Cardiac muscle cell (in vitro differentiated cells and primary cell): Measurements from ENCODE around the gene ATP5F1D. TPM values are rescaled to one million over a fixed set of nuclear protein-coding genes. Genes with fewer than 3 reads are reported as not detected.
"Not testable (repeated sequence)": the region's sequence is repeated elsewhere in the genome, so short reads cannot be mapped to it uniquely, and the experiment has no call there.

ENCODE experiments used
- DNase-seq, 2 donors: peaks; one replicate each; pipeline versions ENCODE4 v3.0.0 to v3.0.0-alpha.2; 2010 to 2017; ENCODE audit warnings: low read depth in 1 of 2, low spot score in 1 of 2
- H3K27ac ChIP-seq: fragments of 200-600 bp; sonication (generic); 2 replicates; pipeline ENCODE4 v1.5.1; 2016
- H3K27me3 ChIP-seq: fragments of 200-600 bp; sonication (generic); 2 replicates; pipeline ENCODE4 v1.6.0; 2016; ENCODE audit warnings: control low read depth
- H3K36me3 ChIP-seq: fragments of 200-600 bp; sonication (generic); 2 replicates; pipeline ENCODE4 v1.5.1; 2016; ENCODE audit warnings: control low read depth
- H3K4me1 ChIP-seq: fragments of 200-600 bp; sonication (generic); 2 replicates; pipeline ENCODE4 v1.8.1; 2017; ENCODE audit warnings: low read depth, mild to moderate bottlenecking, mixed run types
- H3K4me3 ChIP-seq: fragments of 200-600 bp; sonication (generic); 2 replicates; pipeline ENCODE4 v1.5.1; 2016; ENCODE audit warnings: mild to moderate bottlenecking
- H3K9me3 ChIP-seq: fragments of 200-600 bp; sonication (generic); 2 replicates; pipeline ENCODE4 v1.5.1; 2017; ENCODE audit warnings: low read depth, mild to moderate bottlenecking, control low read depth
- CTCF ChIP-seq: IDR thresholded peaks from 2 replicates; pipeline ENCODE4 v1.5.1; 2012; ENCODE audit warnings: low read depth, mild to moderate bottlenecking, low read length
- polyA plus RNA-seq: library from polyadenylated mRNA; unstranded; fragments of >200 nt; fragmentation: Nextera tagmentation; extraction: Ambion mirVana; gene quantifications from 2 replicates; pipeline ENCODE4 v1.2.1, GENCODE V29; 2016
- total RNA-seq: library from RNA; depleted of rRNA; stranded (reverse); fragments of >200 nt; gene quantifications from 2 replicates; pipeline ENCODE4 v1.2.3, GENCODE V29; 2016

ATP5F1D gene
- total and polyA plus RNA-seq, 2 experiments from 2014 or later, result 188 to 638 TPM

GRCh38 chr19:1206864-1207450 lies 34.6 kb upstream of the ATP5F1D start:
- no peaks in the 10 kb centered on the region for H3K36me3 ChIP-seq
- H3K27ac ChIP-seq, result peak overlapping the region; percentile 87
- peak overlapping the region; percentile 88 for H3K4me3 ChIP-seq
- H3K4me1 ChIP-seq, result peaks cover 17% of the 10 kb centered on the region
- DNase-seq, result peak in 1 of 2 donors; percentile 24
- no peaks in the 10 kb centered on the region for H3K9me3 ChIP-seq
- TF ChIP-seq CTCF, result no peak
- no peaks in the 10 kb centered on the region for H3K27me3 ChIP-seq

- Histone ChIP-seq H3K27ac (peak overlapping the region; percentile 87), H3K4me1 (peaks cover 23% of the 10 kb centered on the region)
- H3K36me3 ChIP-seq, DNase-seq, H3K9me3 ChIP-seq, H3K27me3 ChIP-seq, H3K4me3 ChIP-seq: not testable (repeated sequence)
These were observed 32.7 kb upstream of the ATP5F1D start for GRCh38 chr19:1208830-1209229.

GRCh38 chr19:1210227-1210538 lies 31.4 kb upstream of the ATP5F1D start:
- H3K36me3 ChIP-seq, result no peaks in the 10 kb centered on the region
- H3K27me3 ChIP-seq, result no peaks in the 10 kb centered on the region
- H3K4me3 ChIP-seq, result no peak overlapping the region
- H3K9me3 ChIP-seq, result no peaks in the 10 kb centered on the region
- peaks cover 37% of the 10 kb centered on the region for H3K4me1 ChIP-seq
- TF ChIP-seq CTCF, result no peak
- peak overlapping the region; percentile 26 for H3K27ac ChIP-seq
- no peak for DNase-seq

- H3K4me1 ChIP-seq, result peaks cover 40% of the 10 kb centered on the region
- H3K27ac ChIP-seq, result no peak overlapping the region
- H3K4me3 ChIP-seq, result no peak overlapping the region
- no peak for TF ChIP-seq CTCF
- DNase-seq, result peak in 1 of 2 donors; percentile 25
- H3K36me3 ChIP-seq, result no peaks in the 10 kb centered on the region
- H3K9me3 ChIP-seq, result no peaks in the 10 kb centered on the region
- H3K27me3 ChIP-seq, result no peaks in the 10 kb centered on the region
These were observed 29.9 kb upstream of the ATP5F1D start for GRCh38 chr19:1211494-1212234.

DNA sequence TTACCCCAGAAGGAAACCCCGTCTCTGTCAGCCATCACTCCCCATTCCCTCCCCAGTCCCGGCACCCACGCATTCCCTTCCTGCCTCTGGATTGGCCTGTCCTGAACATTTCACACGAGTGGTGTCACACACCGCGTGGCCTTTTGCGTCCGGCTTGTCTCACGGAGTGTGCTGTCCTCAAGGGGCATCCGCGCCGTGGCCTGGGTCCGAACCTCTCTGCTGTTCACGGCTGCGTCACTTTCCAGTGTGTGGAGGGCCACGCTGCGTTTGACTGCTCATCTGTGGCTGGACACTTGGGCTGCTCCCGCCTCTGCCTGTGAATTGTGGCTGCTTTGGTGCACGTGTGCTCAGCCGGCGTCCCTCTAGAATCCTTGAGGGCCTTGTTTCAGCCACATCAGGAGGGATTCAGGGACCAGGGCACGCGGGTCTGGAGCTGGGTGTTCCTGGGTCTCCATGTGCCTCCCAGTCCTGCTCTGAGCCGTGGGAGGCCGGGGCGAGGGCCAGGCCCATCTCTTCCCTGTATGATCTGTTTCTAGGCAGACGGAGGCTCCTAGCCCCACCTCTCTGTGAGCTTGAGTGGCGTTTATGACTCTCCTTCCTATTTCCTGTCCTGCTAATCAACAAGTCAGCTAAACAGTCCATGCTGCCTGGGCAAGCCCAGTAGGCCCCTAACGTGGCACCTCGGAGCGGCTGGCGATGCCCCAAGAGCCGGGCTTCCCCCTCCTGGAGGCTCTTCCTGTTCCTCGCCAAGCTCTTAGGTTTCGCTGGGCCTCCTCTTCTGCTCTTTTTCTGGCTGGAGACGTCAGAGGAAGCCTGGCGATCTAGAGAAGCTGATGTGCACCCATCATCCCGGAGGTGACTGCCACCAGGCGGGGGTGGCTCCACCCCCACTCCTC lies 27.9 kb upstream of the ATP5F1D start:
- no peak for TF ChIP-seq CTCF
- H3K27me3 ChIP-seq, result no peaks in the 10 kb centered on the region
- no peak overlapping the region for H3K4me3 ChIP-seq
- no peaks in the 10 kb centered on the region for H3K36me3 ChIP-seq
- DNase-seq, result peak in 1 of 2 donors; percentile 71
- H3K4me1 ChIP-seq, result peaks cover 41% of the 10 kb centered on the region
- H3K27ac ChIP-seq, result peak overlapping the region; percentile 85
- H3K9me3 ChIP-seq, result no peaks in the 10 kb centered on the region
